HEK293T (cell line): Measurements from ENCODE around the gene ADAMTS9.

Source experiments
- BHLHE40 ChIP-seq: fragments of 450-650 bp; IDR thresholded peaks from 2 replicates; pipeline ENCODE4 v1.6.1; 2016; ENCODE audit warnings: mild to moderate bottlenecking, moderate library complexity, borderline replicate concordance
- FOXK2 ChIP-seq: fragments of 450-650 bp; IDR thresholded peaks from 2 replicates; pipeline ENCODE4 v1.6.1; 2016; ENCODE audit warnings: mild to moderate bottlenecking
- FOXM1 ChIP-seq: fragments of 450-650 bp; IDR thresholded peaks from 2 replicates; pipeline ENCODE4 v1.6.1; 2017; ENCODE audit warnings: mild to moderate bottlenecking, borderline replicate concordance
- NFRKB ChIP-seq: fragments of 450-650 bp; IDR thresholded peaks from 2 replicates; pipeline ENCODE4 v1.6.1; 2016; ENCODE audit warnings: mild to moderate bottlenecking, moderate library complexity
- SP1 ChIP-seq: fragments of 450-650 bp; IDR thresholded peaks from 2 replicates; pipeline ENCODE4 v1.6.1; 2017
- TF ChIP-seq, protein P1 (sequence below): fragments of 450-650 bp; IDR thresholded peaks from 2 replicates; pipeline ENCODE4 v1.6.1; 2016

- TF ChIP-seq SP1, result no peak
- TF ChIP-seq FOXM1, result no peak
- no peak for TF ChIP-seq BHLHE40
- no peak for TF ChIP-seq FOXK2
- TF ChIP-seq, protein P1, sequence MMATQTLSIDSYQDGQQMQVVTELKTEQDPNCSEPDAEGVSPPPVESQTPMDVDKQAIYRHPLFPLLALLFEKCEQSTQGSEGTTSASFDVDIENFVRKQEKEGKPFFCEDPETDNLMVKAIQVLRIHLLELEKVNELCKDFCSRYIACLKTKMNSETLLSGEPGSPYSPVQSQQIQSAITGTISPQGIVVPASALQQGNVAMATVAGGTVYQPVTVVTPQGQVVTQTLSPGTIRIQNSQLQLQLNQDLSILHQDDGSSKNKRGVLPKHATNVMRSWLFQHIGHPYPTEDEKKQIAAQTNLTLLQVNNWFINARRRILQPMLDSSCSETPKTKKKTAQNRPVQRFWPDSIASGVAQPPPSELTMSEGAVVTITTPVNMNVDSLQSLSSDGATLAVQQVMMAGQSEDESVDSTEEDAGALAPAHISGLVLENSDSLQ, result no peak
- no peak for TF ChIP-seq NFRKB
Observed at GRCh38 chr3:64496786-64497490, 190.9 kb downstream of the ADAMTS9 start.
